Suprapubic skin (tissue), 3 donors: ENCODE data around the gene LMF2.
"Not testable (repeated sequence)": the region's sequence is repeated elsewhere in the genome, so short reads cannot be mapped to it uniquely, and the experiment has no call there.

ENCODE experiments used
- CTCF ChIP-seq, 2 donors: fragments of 200-600 bp in 1 of 2; fragments of 450-650 bp in 1 of 2; sonication (generic) in 1 of 2; IDR thresholded peaks; one replicate each; pipeline ENCODE4 v1.5.1; 2016 to 2019; ENCODE audit warnings: antibody characterized with exemption in 2 of 2, mild to moderate bottlenecking in 1 of 2, moderate library complexity in 1 of 2
- EP300 ChIP-seq: sonication (generic); formaldehyde crosslinking; IDR thresholded peaks from one replicate; pipeline ENCODE4 v1.6.1; 2017; ENCODE audit warnings: antibody characterized with exemption

DNA sequence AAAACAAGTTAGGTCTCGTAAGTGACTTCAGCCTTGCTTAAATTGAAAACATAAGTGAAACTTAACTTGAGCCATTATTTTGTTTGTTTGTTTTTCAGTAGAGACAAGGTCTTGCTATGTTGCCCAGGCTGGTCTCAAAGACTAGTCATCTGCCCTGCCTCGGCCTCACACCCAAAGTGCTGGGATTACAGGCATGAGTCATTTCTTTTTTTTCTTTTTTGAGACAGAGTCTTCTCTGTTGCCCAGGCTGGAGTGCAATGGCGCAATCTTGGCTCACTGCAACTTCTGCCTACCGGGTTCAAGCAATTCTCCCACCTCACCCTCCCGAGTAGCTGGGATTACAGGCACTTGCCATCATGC, 34.1 kb upstream of the LMF2 start:
- TF ChIP-seq CTCF (IDR thresholded peaks at IDR 0.05); EP300: not testable (repeated sequence)
